SK-N-SH treated with all-trans-retinoic acid at 6 μM for 48 hours (cell line): Measurements from ENCODE around the gene SLC22A3.
"Not testable (repeated sequence)": the region's sequence is repeated elsewhere in the genome, so short reads cannot be mapped to it uniquely, and the experiment has no call there.

Source experiments
- ATAC-seq: fragments of 200-7000 bp; cut with Tn5 transposase; 3 replicates; pipeline ENCODE4 v1.9.1; 2020; ENCODE audit warnings: mild to moderate bottlenecking, moderate library complexity
- ARNTL ChIP-seq: fragments of 450-650 bp; formaldehyde crosslinking; IDR thresholded peaks from 2 replicates; pipeline ENCODE4 v1.5.0; 2020; ENCODE audit warnings: low read depth, mild to moderate bottlenecking, moderate library complexity, borderline replicate concordance
- BACH2 ChIP-seq: fragments of 250-450 bp; sonication (Bioruptor Pico); IDR thresholded peaks from 2 replicates; pipeline ENCODE4 v1.9.0; 2021; ENCODE audit warnings: mild to moderate bottlenecking, borderline replicate concordance
- CSDC2 ChIP-seq: fragments of 250-450 bp; sonication (Bioruptor Pico); IDR thresholded peaks from 2 replicates; pipeline ENCODE4 v1.5.0; 2020; ENCODE audit warnings: mild to moderate bottlenecking, moderate library complexity
- ESRRG ChIP-seq: fragments of 250-450 bp; sonication (Bioruptor Pico); IDR thresholded peaks from 2 replicates; pipeline ENCODE4 v1.6.1; 2021; ENCODE audit warnings: mild to moderate bottlenecking
- GLIS3 ChIP-seq: fragments of 250-450 bp; sonication (Bioruptor Pico); IDR thresholded peaks from 2 replicates; pipeline ENCODE4 v1.5.0; 2020; ENCODE audit warnings: mild to moderate bottlenecking, moderate library complexity
- ISL1 ChIP-seq: fragments of 250-450 bp; sonication (Bioruptor Pico); IDR thresholded peaks from 2 replicates; pipeline ENCODE4 v2.1.2; 2022; ENCODE audit warnings: mild to moderate bottlenecking, moderate library complexity
- OSR1 ChIP-seq: fragments of 250-450 bp; sonication (Bioruptor Pico); IDR thresholded peaks from 2 replicates; pipeline ENCODE4 v1.8.0; 2022; ENCODE audit warnings: moderate library complexity, mild to moderate bottlenecking, inconsistent platforms
- PPARA ChIP-seq: fragments of 250-450 bp; sonication (Bioruptor Pico); IDR thresholded peaks from 2 replicates; pipeline ENCODE4 v1.5.0; 2020; ENCODE audit warnings: mild to moderate bottlenecking, borderline replicate concordance
- RARB ChIP-seq: fragments of 250-450 bp; sonication (Bioruptor Pico); IDR thresholded peaks from 2 replicates; pipeline ENCODE4 v1.8.0; 2021; ENCODE audit warnings: mild to moderate bottlenecking, moderate library complexity
- SNAI2 ChIP-seq: fragments of 250-450 bp; sonication (Bioruptor Pico); IDR thresholded peaks from 2 replicates; pipeline ENCODE4 v1.5.0; 2020; ENCODE audit warnings: mild to moderate bottlenecking, moderate library complexity
- TCF4 ChIP-seq: fragments of 250-450 bp; sonication (Bioruptor Pico); IDR thresholded peaks from 2 replicates; pipeline ENCODE4 v1.8.0; 2021; ENCODE audit warnings: mild to moderate bottlenecking, moderate library complexity, borderline replicate concordance
- TSHZ2 ChIP-seq: fragments of 250-450 bp; sonication (Bioruptor Pico); IDR thresholded peaks from 2 replicates; pipeline ENCODE4 v1.5.0; 2020; ENCODE audit warnings: mild to moderate bottlenecking, moderate library complexity
- ZC3H10 ChIP-seq: fragments of 250-450 bp; sonication (Bioruptor Pico); IDR thresholded peaks from 2 replicates; pipeline ENCODE4 v1.5.1; 2021; ENCODE audit warnings: mild to moderate bottlenecking, moderate library complexity
- ZFP3 ChIP-seq: fragments of 250-450 bp; sonication (Bioruptor Pico); IDR thresholded peaks from 2 replicates; pipeline ENCODE4 v1.5.0; 2020; ENCODE audit warnings: mild to moderate bottlenecking, moderate library complexity
- ZFP30 ChIP-seq: fragments of 450-650 bp; formaldehyde crosslinking; IDR thresholded peaks from 2 replicates; pipeline ENCODE4 v1.5.0; 2022; ENCODE audit warnings: mild to moderate bottlenecking, moderate library complexity
- ZNF565 ChIP-seq: fragments of 450-650 bp; formaldehyde crosslinking; conservative IDR thresholded peaks from 2 replicates; pipeline ENCODE4 v1.5.0; 2020; ENCODE audit warnings: low read depth, mild to moderate bottlenecking, moderate library complexity
- ZNF70 ChIP-seq: fragments of 450-650 bp; formaldehyde crosslinking; IDR thresholded peaks from 2 replicates; pipeline ENCODE4 v1.5.0; 2020; ENCODE audit warnings: mild to moderate bottlenecking, moderate library complexity
- ZNF8 ChIP-seq: fragments of 450-650 bp; formaldehyde crosslinking; IDR thresholded peaks from 2 replicates; pipeline ENCODE4 v1.5.0; 2020; ENCODE audit warnings: mild to moderate bottlenecking, moderate library complexity
- TF ChIP-seq, protein P1 (sequence below): fragments of 250-450 bp; sonication (Bioruptor Pico); IDR thresholded peaks from 2 replicates; pipeline ENCODE4 v1.8.0; 2020; ENCODE audit warnings: mild to moderate bottlenecking, moderate library complexity, borderline replicate concordance
- TF ChIP-seq, protein P2 (sequence below): fragments of 250-450 bp; sonication (Bioruptor Pico); IDR thresholded peaks from 2 replicates; pipeline ENCODE4 v1.5.1; 2020; ENCODE audit warnings: low read depth, mild to moderate bottlenecking, moderate library complexity
- TF ChIP-seq, protein P3 (sequence below): fragments of 250-450 bp; sonication (Bioruptor Pico); IDR thresholded peaks from 2 replicates; pipeline ENCODE4 v1.5.1; 2021; ENCODE audit warnings: mild to moderate bottlenecking, moderate library complexity
- TF ChIP-seq, protein P4 (sequence below): fragments of 250-450 bp; sonication (Bioruptor Pico); IDR thresholded peaks from 2 replicates; pipeline ENCODE4 v1.8.0; 2021; ENCODE audit warnings: low read depth, mild to moderate bottlenecking, moderate library complexity, borderline replicate concordance

The SLC22A3 gene

GRCh38 chr6:160447350-160447749 lies 99.2 kb downstream of the SLC22A3 start:
- no peak for ATAC-seq
- no peak for TF ChIP-seq PPARA (CRISPR knock-in tag)

- not testable (repeated sequence) for ATAC-seq
Observed at GRCh38 chr6:160449787-160450186, 101.6 kb downstream of the SLC22A3 start.

- TF ChIP-seq BACH2 (no peak), ZFP30 (CRISPR knock-in tag) (no peak), CSDC2 (CRISPR knock-in tag) (no peak), ARNTL (no peak), ZNF565 (no peak), TSHZ2 (CRISPR knock-in tag) (no peak)
- ATAC-seq: no peak
Observed at GRCh38 chr6:160450849-160451248, 102.7 kb downstream of the SLC22A3 start.

GRCh38 chr6:160454303-160454702 lies 106.1 kb downstream of the SLC22A3 start:
- TF ChIP-seq OSR1 (CRISPR knock-in tag) (no peak), ZC3H10 (CRISPR knock-in tag) (no peak), ZFP30 (CRISPR knock-in tag) (no peak), ESRRG (no peak), TSHZ2 (CRISPR knock-in tag) (no peak), ZNF8 (CRISPR knock-in tag) (no peak), ZFP3 (CRISPR knock-in tag) (no peak), PPARA (CRISPR knock-in tag) (no peak), ISL1 (CRISPR knock-in tag) (no peak), ARNTL (no peak), CSDC2 (CRISPR knock-in tag) (no peak), GLIS3 (CRISPR knock-in tag) (no peak), ZNF70 (no peak), ZNF565 (no peak), SNAI2 (no peak)
- TF ChIP-seq, protein P1, sequence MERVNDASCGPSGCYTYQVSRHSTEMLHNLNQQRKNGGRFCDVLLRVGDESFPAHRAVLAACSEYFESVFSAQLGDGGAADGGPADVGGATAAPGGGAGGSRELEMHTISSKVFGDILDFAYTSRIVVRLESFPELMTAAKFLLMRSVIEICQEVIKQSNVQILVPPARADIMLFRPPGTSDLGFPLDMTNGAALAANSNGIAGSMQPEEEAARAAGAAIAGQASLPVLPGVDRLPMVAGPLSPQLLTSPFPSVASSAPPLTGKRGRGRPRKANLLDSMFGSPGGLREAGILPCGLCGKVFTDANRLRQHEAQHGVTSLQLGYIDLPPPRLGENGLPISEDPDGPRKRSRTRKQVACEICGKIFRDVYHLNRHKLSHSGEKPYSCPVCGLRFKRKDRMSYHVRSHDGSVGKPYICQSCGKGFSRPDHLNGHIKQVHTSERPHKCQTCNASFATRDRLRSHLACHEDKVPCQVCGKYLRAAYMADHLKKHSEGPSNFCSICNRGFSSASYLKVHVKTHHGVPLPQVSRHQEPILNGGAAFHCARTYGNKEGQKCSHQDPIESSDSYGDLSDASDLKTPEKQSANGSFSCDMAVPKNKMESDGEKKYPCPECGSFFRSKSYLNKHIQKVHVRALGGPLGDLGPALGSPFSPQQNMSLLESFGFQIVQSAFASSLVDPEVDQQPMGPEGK: no peak
- no peak for ATAC-seq

GRCh38 chr6:160455081-160455480 lies 106.9 kb downstream of the SLC22A3 start:
- TF ChIP-seq, protein P2, sequence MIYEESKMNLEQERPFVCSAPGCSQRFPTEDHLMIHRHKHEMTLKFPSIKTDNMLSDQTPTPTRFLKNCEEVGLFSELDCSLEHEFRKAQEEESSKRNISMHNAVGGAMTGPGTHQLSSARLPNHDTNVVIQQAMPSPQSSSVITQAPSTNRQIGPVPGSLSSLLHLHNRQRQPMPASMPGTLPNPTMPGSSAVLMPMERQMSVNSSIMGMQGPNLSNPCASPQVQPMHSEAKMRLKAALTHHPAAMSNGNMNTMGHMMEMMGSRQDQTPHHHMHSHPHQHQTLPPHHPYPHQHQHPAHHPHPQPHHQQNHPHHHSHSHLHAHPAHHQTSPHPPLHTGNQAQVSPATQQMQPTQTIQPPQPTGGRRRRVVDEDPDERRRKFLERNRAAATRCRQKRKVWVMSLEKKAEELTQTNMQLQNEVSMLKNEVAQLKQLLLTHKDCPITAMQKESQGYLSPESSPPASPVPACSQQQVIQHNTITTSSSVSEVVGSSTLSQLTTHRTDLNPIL: no peak
- TF ChIP-seq CSDC2 (CRISPR knock-in tag) (no peak), RARB (CRISPR knock-in tag) (no peak), TCF4 (CRISPR knock-in tag) (no peak), ZNF8 (CRISPR knock-in tag) (no peak), SNAI2 (no peak), OSR1 (CRISPR knock-in tag) (no peak), ARNTL (no peak), ZC3H10 (CRISPR knock-in tag) (no peak), ZFP3 (CRISPR knock-in tag) (no peak), ZFP30 (CRISPR knock-in tag) (no peak)
- TF ChIP-seq, protein P3, sequence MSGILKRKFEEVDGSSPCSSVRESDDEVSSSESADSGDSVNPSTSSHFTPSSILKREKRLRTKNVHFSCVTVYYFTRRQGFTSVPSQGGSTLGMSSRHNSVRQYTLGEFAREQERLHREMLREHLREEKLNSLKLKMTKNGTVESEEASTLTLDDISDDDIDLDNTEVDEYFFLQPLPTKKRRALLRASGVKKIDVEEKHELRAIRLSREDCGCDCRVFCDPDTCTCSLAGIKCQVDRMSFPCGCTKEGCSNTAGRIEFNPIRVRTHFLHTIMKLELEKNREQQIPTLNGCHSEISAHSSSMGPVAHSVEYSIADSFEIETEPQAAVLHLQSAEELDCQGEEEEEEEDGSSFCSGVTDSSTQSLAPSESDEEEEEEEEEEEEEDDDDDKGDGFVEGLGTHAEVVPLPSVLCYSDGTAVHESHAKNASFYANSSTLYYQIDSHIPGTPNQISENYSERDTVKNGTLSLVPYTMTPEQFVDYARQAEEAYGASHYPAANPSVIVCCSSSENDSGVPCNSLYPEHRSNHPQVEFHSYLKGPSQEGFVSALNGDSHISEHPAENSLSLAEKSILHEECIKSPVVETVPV (CRISPR knock-in tag): no peak
- TF ChIP-seq, protein P4, sequence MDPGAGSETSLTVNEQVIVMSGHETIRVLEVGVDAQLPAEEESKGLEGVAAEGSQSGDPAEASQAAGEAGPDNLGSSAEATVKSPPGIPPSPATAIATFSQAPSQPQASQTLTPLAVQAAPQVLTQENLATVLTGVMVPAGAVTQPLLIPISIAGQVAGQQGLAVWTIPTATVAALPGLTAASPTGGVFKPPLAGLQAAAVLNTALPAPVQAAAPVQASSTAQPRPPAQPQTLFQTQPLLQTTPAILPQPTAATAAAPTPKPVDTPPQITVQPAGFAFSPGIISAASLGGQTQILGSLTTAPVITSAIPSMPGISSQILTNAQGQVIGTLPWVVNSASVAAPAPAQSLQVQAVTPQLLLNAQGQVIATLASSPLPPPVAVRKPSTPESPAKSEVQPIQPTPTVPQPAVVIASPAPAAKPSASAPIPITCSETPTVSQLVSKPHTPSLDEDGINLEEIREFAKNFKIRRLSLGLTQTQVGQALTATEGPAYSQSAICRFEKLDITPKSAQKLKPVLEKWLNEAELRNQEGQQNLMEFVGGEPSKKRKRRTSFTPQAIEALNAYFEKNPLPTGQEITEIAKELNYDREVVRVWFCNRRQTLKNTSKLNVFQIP (CRISPR knock-in tag): no peak
- TF ChIP-seq, protein P1: no peak

More at GRCh38 chr6:160455081-160455480, 106.9 kb downstream of the SLC22A3 start:
- ATAC-seq: no peak
